Measurements from ENCODE around the gene APOO. TPM values are rescaled to one million over a fixed set of nuclear protein-coding genes. Genes with fewer than 3 reads are reported as not detected.
A peak's percentile ranks its signal among the peaks of the same experiment; 100 is the strongest.

The APOO gene
- total RNA-seq, 1 experiment from 2014 or later: 95.3 TPM

GRCh38 chrX:23787745-23788118 is 120.0 kb downstream of the APOO start:
- Histone ChIP-seq H4K5ac (ENCODE audit: insufficient read length, low read depth, low read length) (no peak overlapping the region), H3K23me2 (ENCODE audit: insufficient read length, low read depth, low read length, poor library complexity, severe bottlenecking) (peaks cover 3% of the 10 kb centered on the region), H3K14ac (ENCODE audit: insufficient read depth, low read length) (no peak overlapping the region), H2BK5ac (ENCODE audit: insufficient read length, low read length) (no peak overlapping the region), H3K23ac (ENCODE audit: insufficient read length, low read depth, low read length) (no peak overlapping the region), H2AFZ (ENCODE audit: low read length) (no peak overlapping the region), H4K20me1 (ENCODE audit: control insufficient read depth, insufficient read depth, insufficient read length) (no peaks in the 10 kb centered on the region), H3T11ph (ENCODE audit: low read length) (no peak overlapping the region), H3K9ac (ENCODE audit: extremely low read depth, insufficient read length, low read length) (no peak overlapping the region), H2AK5ac (ENCODE audit: insufficient read length, low read length) (no peak overlapping the region), H2BK120ac (ENCODE audit: low read depth, low read length, poor library complexity, severe bottlenecking) (no peak overlapping the region), H3K18ac (ENCODE audit: insufficient read length, low read depth, low read length) (no peak overlapping the region), H2BK15ac (ENCODE audit: low read depth, low read length) (no peak overlapping the region), H3K27ac (ENCODE audit: insufficient read length, low read depth, low read length) (no peak overlapping the region), H3K4me1 (ENCODE audit: insufficient read depth, low read length) (no peaks in the 10 kb centered on the region), H2BK12ac (ENCODE audit: insufficient read length, low read depth, low read length) (no peak overlapping the region), H3K4ac (ENCODE audit: low read depth, low read length) (no peak overlapping the region), H3K79me1 (ENCODE audit: insufficient read depth, low read depth, low read length, poor library complexity, severe bottlenecking) (no peaks in the 10 kb centered on the region), H3K56ac (ENCODE audit: insufficient read length, low read depth, low read length) (no peak overlapping the region), H3K4me2 (ENCODE audit: insufficient read depth, insufficient read length, low read length) (no peak overlapping the region), H3K27me3 (ENCODE audit: insufficient read depth, low read length) (no peaks in the 10 kb centered on the region), H3K79me2 (ENCODE audit: insufficient read depth, low read length) (no peaks in the 10 kb centered on the region), H4K91ac (ENCODE audit: insufficient read length, low read depth, low read length) (no peak overlapping the region), H4K8ac (replicated peaks; ENCODE audit: insufficient read length, low read depth, low read length) (no peak overlapping the region), H3K9me3 (ENCODE audit: control insufficient read depth, low read depth, low read length) (no peaks in the 10 kb centered on the region), H2BK20ac (ENCODE audit: low read depth, low read length, poor library complexity, severe bottlenecking) (no peak overlapping the region)
- Mint-ChIP-seq H3K36me3 (ENCODE audit: insufficient read depth in 1 of 3, low read depth in 3 of 3) (peaks cover 8 to 24% (median 24%) of the 10 kb centered on the region in 3 experiments; a peak in 6 of 7 replicates), H3K27ac (0 out of 7 replicates have a peak overlapping the region, but pooled peaks of 1 of the 3 experiments have one; percentile 22), H3K27me3 (ENCODE audit: low read depth) (no peaks in the 10 kb centered on the region), H3K4me3 (no peak overlapping the region), H3K9me3 (no peaks in the 10 kb centered on the region), H3K4me1 (peaks cover 14 to 19% of the 10 kb centered on the region in 2 experiments)
- no CpG with 5 or more reads among the region's 2 CpGs for WGBS (ENCODE audit: extremely low coverage, insufficient read length, low lambda C conversion rate)
- no peak for DNase-seq
- no peak for TF ChIP-seq CTCF (conservative IDR thresholded peaks at IDR 0.05)

All from H9 (cell line).